IPS DF 19.7 (cell line): ENCODE data around the gene WLS.

Experiments used
- DNase-seq: peaks from one replicate; pipeline ENCODE4 v3.0.0-alpha.2; 2013; ENCODE audit warnings: low read depth, low spot score

Gene WLS

DNA sequence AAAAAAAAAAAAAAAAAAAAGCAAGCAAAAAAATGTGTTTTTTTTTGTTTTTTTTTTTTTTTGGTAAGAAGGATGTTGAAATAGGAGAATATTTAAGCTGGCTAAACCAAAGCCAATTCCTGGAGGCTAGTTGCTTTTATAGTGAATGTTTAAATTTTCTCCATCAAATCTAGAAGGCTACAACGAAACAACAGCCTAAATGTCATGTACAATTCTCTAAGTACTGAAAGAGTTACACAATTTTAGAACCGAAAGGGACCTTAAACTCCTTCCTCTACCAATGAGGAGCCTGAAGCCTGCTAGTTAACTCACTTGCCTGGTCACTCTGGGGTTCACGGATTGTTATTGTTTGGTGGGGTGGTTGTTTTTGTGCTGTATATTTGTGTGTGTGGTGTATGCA is 3.5 kb downstream of the WLS start:
- no peak for DNase-seq

DNA sequence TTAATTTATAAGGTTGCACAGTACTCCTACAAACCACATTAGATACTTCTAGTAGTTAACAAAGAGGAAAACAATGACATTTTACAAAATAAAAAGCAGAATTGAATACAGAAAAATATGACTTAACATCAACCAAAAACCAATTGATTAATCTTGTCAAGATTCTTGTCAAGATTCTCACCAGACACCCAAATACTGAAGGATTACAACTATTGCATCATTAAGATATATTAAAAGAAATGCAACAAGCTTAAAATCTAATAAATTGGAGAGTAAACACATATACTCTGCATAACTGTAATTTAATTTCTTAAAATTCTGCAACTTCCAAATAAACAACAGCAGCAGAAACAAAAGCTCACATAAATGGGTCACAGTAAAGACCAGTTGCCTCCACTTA is 4.7 kb downstream of the WLS start:
- DNase-seq, result no peak

DNA sequence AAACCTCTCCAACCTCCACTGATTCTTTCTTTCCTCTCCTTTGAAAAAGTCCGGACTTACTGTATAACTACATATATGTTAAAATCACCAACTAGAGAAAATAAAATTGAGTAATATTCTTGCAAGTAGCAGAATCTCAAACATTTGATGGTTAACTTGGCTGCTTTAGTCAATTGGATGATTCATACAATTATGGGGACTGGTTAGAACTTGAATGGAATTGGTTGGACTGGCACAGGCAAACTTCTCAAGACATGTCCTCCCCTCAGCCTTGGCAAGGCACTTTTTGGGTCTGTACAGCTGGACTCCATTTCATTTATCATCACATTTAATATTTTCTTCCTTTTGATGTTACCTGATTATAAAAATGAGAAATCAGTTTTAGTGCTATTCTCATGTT is 6.5 kb downstream of the WLS start:
- DNase-seq, result no peak

DNA sequence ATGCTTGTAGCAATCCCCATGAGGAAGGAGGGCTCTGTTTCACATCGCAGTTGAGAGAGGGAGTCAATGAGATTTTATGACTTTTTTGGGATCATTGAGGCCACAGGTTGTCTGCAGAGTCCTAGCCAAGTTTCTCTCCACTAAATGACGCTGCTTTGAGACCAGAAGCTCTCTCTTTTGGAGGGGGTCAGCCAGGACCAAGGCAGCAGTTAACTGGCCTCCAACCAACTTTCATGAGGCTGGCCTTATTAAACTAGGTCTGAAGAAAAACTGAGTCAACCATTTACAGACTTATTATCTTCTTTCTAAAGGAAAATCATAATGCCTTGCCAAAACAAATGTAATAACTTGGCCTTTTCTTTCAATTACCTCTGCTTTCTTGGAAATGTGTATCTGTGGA is 8.6 kb downstream of the WLS start:
- DNase-seq, result no peak

DNA sequence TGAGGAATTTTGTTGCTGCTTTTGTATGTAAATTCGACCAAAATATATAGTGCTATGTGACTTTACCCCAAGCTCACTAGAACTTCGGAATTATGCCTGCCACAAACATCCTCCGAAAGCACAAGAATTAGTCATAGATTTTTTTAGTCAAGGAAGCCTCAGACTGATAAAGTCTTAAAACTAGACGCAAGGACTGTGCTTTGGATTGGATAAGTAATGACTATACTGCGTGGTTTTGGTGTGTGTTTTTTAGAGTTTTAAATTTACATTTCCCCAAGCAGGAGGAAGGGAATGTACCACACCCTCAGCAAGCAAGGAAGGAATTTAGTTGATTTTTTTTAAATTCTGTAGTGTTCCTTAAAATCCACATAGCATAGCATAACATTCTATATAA is 10.3 kb downstream of the WLS start:
- no peak for DNase-seq

DNA sequence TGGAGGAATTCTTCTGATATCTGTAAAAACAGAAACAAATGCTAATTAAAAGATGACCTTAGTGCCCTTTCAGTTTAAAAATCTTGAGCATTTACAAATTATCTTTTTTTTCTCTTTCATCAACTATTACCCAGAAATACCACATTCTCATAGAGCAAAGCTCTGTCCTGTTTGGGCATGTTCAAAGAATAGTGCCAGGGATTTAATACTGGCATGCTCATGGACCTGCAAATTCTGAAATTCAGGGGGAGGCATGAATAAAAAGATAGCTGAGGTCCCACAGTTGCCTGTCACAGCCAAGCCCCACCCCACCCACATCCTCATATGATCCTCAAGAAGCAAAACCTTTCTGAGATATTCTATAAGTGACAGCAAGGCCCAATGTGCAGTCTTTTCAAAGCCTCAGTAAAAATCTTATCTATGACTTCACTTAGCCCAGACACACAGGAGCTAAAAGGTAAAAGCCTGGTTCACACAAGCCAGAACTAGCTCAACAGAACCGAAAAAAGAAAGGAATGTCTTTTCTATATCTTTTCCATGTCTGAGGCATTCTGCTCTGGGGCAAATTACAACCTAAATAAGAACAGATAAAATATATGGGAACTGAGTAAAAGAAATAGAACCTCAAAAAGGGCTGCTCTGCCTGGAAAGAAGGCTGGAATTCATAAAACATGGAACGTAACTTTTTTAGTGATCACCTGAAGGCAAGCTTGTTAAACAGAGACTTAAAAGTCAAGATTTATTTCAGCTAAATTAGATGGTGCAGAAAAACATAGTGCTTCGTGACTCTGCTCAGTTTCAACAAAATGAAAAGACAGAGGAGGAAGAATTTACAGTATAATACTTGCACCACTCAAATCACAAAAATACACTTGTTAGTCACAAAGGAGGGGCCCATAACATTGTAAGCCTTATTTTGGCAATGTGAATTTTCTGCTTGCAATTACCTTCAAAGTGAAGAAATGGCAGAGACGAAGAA is 11.0 kb downstream of the WLS start:
- no peak for DNase-seq

DNA sequence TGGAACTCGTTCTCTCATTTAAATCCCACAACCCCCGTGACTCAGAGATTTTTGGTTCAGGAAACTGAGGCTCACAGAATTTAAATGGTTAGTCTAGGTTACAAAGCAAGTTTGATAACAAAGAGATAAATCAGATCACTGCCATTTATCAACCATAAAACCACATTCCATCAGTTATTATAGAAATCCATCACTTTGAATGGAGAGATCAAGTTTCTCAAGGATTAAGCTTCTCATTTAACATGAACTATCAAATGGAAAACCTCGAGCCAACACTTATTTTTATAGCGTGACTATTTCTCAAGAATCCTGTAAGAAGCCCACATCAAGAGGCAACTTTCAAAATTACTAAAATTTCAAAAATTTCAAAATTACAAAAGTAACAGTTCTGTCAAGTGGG is 11.9 kb downstream of the WLS start:
- no peak for DNase-seq

DNA sequence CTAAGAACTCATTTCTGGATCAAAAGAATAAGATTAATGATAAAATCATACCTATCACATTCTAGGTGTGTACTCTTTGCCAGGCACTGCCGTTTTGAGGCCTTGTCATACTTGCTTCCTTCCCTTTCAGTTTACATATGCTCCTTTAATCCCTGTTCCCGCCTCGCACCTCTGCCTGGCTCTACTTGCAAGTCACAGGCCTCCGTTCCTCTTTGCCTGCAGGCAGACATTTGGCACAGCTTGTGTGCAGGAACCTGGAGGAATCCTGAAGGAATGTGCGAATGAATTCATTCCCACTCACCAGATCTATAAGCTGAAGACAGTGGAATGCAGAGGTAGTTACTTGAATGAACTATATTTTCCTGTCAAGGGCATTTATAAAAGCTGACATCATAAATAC is 13.8 kb downstream of the WLS start:
- peak; percentile 5 for DNase-seq

DNA sequence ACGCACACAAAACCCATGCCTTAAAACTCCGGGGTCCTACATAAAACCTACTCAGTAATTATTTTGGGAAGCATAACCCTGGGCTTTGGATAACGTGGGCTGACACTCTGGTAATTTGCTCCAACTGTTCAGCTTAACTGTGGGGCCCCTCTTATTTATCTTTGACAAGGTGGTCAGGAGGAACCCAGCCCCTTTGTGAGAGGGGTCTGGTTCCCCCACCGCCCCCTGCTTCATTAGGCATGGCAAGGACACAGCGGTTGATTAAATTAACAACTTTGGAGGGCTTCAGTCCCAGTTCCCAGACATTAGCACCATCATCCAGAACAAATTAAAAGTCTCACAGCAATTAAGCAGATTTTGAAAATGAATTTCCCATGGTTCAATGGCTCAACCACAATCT is 14.7 kb downstream of the WLS start:
- no peak for DNase-seq

DNA sequence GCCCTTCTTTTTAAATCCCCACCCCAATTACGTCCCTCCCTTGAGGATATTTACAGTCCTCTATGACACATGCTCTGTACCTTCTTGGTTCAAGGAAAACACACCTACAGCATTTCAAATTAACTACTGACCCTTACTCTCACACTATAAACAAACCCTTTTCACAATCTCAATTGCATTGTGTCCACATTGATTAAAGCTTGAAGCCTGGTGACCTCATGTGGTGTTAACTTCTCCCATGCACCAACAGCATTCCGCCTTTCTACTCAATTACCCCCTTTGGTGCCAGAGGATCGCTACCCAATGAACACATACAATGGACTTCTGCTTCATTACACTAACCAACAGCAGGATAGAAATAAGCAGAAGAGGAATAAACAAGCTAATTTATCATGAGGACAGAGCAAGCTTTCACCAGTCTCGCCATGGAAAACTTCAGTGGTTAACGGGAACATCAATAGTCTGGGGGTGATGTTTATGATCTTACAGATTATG is 15.2 kb downstream of the WLS start:
- DNase-seq, result no peak

DNA sequence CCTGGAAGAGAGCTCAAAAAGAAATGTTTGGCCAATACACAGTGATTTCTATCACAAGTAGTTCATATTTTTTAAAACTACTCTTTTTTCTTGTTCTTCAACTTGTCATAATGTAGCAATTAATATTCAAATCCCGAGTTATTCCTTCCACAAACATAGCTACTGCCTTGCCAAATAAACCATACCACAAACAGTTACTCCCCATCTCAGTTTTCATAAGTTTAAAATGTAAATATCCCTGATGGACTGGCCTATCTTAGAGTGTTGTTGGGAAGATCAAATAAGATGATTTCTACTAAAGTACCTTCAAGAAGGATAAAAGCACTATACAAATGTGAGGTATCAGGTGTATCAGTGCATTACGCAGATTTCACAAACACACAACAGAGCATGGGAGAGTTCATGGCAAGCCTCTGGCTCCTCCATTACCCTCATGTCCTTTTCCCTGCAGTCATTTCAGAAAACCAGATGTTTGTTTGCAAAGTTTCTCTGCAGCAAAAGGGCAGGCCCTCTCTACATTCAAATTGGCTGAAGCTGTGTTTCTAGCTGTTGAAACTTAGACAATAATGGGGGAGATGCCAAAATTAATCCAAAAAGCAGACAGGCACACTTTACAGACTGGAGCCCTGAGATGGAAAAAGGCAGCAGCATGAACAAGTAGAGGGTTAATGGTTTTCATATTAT is 16.1 kb downstream of the WLS start:
- DNase-seq, result no peak

DNA sequence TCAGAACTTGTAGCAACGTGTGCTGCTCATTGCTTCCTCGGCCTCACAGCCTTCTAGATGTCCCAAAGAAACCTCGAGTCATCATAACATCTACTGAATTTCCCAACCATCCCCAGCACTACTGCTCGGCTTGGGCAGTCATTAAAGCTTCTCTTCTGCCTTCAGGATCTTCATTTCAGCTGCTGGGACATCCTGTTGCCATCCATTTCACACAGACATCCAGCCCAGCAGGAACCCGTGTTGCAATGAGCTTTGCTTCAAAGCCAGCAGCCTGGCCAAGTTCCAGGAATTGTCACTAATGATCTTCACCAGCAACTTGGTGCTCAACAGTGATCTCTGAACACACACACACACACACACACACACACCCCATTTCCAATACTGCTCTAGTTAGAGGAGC is 18.5 kb downstream of the WLS start:
- no peak for DNase-seq

DNA sequence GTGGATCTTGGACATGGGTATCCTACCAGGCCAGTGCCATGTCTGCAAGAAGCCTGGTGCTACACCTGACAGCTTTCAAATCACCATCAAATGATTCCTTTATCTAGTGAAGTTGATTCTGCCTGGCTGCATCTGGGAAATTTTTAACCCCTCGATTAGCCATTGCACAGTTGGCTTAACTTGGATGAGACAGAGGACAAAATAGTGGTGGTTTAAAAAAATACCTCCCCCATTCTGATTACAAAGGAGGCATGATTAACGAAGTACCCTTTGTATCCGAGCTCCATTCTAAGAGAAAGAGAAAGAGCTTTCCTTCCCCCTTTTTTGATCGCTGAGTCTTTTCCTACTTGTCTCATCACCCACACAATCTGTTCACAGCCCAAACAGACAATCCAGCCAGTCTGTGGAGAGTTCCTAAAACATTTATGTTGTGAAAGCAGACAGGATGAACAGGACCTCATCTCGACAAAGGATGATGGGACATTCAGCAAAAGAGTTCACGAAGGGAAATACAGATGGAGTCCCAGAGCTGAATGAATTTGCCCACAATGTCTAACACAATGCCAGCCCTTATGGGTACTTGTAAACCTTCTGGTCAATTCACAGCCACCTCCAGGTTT is 20.5 kb downstream of the WLS start:
- DNase-seq, result no peak

DNA sequence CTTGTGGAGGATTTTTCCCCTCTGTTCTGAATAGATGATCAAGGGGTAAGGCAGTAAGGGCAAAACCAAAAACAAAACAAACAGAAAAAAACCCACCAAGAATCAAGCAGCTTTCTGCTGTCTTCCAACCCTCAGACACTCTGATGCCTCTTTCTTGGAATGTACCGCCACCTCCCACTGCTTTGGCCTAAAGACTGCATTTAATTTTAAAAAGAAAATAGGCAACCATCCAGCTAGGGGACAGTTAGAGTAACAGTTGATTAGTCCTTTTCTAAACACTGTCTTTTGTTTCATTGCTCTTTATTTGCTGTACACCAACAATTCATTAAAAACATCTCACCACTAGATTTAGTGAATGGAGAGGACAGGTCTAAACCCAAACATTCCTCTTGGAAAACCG is 21.5 kb downstream of the WLS start:
- DNase-seq, result no peak

DNA sequence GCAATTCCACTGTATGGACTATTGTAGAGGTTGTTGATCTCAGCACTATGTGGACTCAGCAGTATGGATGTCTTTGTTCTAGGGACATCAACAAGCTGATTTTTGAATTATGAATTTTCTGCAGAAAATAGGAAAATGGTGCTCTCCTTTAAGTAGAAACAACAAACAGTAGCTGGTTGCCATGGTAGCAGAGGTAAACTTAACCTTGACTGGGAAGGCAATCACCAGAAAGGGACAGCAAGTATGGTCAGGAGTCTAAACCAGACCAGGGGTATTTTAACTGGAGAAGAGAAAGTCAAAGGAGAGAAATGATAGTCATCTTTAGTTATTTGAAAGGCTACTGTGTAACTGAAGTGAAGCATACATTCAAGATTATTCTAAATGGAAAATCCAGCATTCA is 22.3 kb downstream of the WLS start:
- DNase-seq, result no peak

DNA sequence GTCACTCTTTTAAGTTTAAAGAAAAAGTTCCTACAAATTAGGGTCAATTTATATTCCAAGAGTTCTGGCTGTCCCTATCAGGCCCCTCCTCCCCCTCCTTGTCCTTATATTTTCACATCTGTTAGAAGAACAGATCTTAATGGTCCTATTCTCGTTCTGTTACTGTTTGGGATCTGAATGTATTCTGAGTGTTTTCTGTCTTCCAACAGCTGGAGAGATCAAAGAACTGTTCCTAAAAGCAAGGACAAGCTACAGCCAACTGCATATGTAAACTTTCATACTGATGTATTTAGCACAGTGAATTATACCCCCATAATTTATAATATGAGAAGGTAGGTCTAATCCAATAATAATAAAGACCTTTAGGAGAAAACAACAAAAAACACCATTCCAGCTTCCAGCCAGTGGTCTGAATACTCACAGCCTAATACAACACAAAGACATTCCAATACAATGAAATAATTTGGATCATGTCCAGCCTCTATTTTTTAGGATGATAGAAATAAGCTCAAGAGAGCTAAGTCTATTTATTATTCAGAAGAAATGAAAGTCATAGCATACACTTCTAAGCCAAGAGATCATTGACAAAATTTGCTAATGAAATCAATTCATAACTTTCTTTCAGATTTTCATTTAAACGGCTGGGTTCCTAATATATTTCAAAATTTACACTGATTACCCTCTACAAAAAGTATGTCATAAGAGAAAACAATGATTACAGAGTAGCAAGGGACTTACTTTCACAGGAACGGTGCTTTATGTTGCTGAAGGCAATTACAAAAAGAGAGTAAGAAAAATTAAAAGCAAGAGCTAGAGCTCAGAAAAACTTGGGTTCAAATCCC is 25.3 kb downstream of the WLS start:
- no peak for DNase-seq

DNA sequence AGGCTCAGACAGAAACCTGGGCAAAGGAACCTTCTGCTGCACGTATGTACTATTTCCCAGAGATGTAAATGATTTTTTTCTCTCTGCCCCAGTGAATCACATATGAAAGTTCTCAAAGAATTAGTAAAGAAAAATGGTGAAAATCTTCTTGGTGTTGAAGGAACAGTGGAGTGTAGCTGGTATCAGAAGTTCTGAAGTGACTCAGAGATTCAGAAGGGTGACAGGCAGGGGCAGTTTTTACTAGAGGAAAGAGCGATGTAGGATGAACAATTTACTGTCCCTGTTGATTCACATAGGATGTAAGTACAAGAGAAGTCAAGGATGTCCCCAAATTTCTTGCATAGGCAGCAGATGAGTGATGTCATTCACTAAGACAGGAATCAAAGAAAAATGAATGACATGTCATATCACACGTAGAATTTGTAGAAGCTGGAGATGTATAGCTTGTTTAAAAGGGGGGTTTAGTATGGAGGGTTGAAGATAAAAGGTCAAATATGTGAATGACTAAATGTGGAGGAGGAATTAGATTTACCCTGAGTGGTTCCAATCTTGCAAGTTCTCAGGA is 26.4 kb downstream of the WLS start:
- DNase-seq, result no peak

DNA sequence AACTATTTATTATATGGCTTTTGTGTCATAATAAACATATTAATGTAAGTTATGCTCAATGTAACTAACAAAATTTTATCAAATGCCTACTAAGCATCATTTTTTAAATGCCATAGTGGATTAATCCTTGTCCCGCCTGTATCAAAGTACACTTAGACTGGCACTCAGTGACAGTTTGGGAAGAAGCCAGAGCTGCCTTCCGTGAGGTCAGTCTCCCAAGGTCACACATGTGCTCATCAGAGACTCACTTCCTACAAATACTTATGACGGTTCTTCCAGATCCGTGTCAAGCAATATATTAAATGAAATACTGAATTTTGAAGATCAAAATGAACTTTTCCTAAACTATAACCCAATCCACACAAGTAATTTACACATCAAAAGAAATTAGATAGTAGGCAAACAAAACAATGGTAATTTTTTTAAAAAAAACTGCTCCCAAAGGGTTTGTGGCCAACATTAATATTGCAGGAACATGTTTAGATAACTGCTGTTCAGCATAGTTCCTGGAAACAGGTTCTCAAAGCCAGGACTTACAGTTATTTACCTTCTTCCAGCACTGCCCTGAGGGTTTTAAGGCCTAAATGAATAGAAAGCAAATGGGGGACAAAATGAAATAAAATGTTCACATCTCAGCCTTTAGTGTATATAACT is 27.2 kb downstream of the WLS start:
- DNase-seq, result no peak

DNA sequence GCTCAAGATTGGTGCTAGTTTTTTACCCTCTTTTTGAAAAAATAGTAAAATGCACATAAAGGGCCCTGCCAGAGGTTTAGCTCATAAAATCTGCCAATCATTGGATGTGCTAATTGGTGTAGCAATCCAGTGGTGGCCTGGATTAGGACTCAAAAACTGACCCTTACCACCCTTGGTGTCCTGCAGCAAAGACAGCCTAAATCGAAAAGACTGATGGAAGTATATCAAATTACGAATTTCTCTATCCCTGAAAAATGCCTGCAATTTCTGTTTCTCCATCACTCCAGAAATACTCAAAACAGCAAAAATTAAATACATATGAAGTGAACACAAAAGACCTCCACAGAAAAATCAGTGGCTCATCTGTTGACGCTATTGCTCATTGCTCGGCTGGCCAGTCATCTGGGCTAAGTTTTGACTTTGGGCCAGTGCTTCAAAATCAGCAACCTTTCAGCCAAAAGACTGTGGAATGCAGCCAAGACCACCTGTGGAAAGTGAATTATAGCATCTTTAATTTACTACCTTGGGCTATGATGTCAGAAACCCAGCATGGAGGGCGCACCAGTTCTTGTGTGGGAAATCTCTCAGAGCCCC is 30.0 kb downstream of the WLS start:
- no peak for DNase-seq

DNA sequence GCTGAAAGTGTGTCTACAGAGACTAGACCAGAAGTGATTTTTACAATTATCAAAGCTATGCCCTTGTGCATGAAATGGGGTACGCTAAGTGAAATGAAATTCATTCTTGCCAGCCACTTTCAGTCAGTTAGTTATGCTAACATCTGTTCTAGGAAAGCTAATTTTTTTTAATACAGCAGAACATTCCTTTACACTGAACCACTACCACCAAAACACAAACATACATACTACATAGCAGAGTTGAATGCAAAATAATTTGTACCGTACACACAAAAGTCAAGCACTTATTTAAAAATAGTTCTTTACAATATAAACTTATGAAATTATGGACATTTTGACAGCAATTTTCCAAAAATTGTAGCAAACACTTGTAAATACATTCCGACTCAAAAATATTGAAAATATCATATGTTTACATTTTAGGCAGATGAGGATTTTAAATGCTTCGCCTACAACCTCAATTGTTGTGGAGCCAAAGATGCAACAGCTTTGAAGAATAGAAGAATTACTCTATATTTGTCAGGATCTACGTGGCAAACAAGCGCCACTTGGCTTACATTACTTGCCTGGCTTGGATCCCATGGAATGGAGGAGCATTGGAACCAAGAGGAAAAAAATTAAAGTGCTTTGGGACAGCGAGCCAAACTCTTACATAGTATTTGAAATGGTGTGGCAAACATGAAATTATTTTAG is 30.6 kb downstream of the WLS start:
- DNase-seq, result no peak
